Karpas-422 (cell line): Measurements from ENCODE around the gene NRXN3. TPM values are rescaled to one million over a fixed set of nuclear protein-coding genes. Genes with fewer than 3 reads are reported as not detected.

Source experiments
- DNase-seq: peaks from one replicate; pipeline ENCODE4 v3.0.0-alpha.2; 2015
- H2AFZ ChIP-seq: fragments of 200-600 bp; sonication (generic); 2 replicates; pipeline ENCODE4 v1.6.1; 2014; ENCODE audit warnings: antibody characterized with exemption, low read length, mixed read lengths
- H3K27ac ChIP-seq: fragments of 200-600 bp; sonication (generic); 2 replicates; pipeline ENCODE4 v1.5.1; 2014; ENCODE audit warnings: mild to moderate bottlenecking, low read length, moderate library complexity
- H3K27me3 ChIP-seq: fragments of 200-600 bp; sonication (generic); 2 replicates; pipeline ENCODE4 v1.6.1; 2014; ENCODE audit warnings: low read length, mixed read lengths
- H3K36me3 ChIP-seq: fragments of 200-600 bp; sonication (generic); 2 replicates; pipeline ENCODE4 v1.6.1; 2014; ENCODE audit warnings: low read length, mixed read lengths; ENCODE audit not compliant: insufficient read depth
- H3K4me1 ChIP-seq: fragments of 200-600 bp; sonication (generic); 2 replicates; pipeline ENCODE4 v1.6.1; 2014; ENCODE audit warnings: mild to moderate bottlenecking, low read length, mixed read lengths
- H3K4me2 ChIP-seq: fragments of 200-600 bp; sonication (generic); 2 replicates; pipeline ENCODE4 v1.6.1; 2014; ENCODE audit warnings: low read length, low read depth, mild to moderate bottlenecking; ENCODE audit not compliant: poor library complexity, severe bottlenecking
- H3K4me3 ChIP-seq: fragments of 200-600 bp; sonication (generic); 2 replicates; pipeline ENCODE4 v1.5.1; 2014; ENCODE audit warnings: mild to moderate bottlenecking, antibody characterized with exemption, low read length, mixed read lengths
- H3K79me2 ChIP-seq: fragments of 200-600 bp; sonication (generic); 2 replicates; pipeline ENCODE4 v1.6.1; 2014; ENCODE audit warnings: mild to moderate bottlenecking, low read length, mixed read lengths
- H3K9ac ChIP-seq: fragments of 200-600 bp; sonication (generic); 2 replicates; pipeline ENCODE4 v1.6.0; 2014; ENCODE audit warnings: low read length
- H3K9me2 ChIP-seq: fragments of 200-600 bp; sonication (generic), shearing (Covaris generic); replicated peaks from 2 replicates; pipeline ENCODE4 v1.6.0; 2014; ENCODE audit warnings: mild to moderate bottlenecking, low read length, moderate library complexity; ENCODE audit not compliant: insufficient read depth
- H3K9me3 ChIP-seq: fragments of 300-700, 200-600 bp; sonication (generic); 2 replicates; pipeline ENCODE4 v1.6.1; 2014; ENCODE audit warnings: low read length, mixed read lengths
- H4K20me1 ChIP-seq: fragments of 200-600 bp; sonication (generic); 2 replicates; pipeline ENCODE4 v1.6.1; 2014; ENCODE audit warnings: mild to moderate bottlenecking, antibody characterized with exemption, low read length, low read depth; ENCODE audit not compliant: insufficient read depth
- total RNA-seq: library from RNA; depleted of rRNA; stranded (reverse); fragments of >200 nt; shearing (Covaris generic); gene quantifications from 2 replicates; pipeline ENCODE4 v1.2.3, GENCODE V29; 2014; ENCODE audit warnings: low replicate concordance

Gene NRXN3
- total RNA-seq, 1 experiment from 2014 or later, result not detected

- H3K27ac ChIP-seq, result no peak overlapping the region
- no peak overlapping the region for H3K4me3 ChIP-seq
- peaks cover 9% of the 10 kb centered on the region; the same call in 1 of the 2 replicates for H3K9me2 ChIP-seq
- no peaks in the 10 kb centered on the region for H3K36me3 ChIP-seq
- H3K79me2 ChIP-seq, result no peaks in the 10 kb centered on the region
- no peaks in the 10 kb centered on the region for H3K9me3 ChIP-seq
- DNase-seq, result no peak
- H4K20me1 ChIP-seq, result no peaks in the 10 kb centered on the region
- H3K27me3 ChIP-seq, result no peaks in the 10 kb centered on the region; the same call in 1 of the 2 replicates
- H3K9ac ChIP-seq, result no peak overlapping the region
- no peaks in the 10 kb centered on the region for H3K4me1 ChIP-seq
- H3K4me2 ChIP-seq, result no peak overlapping the region
- no peak overlapping the region for H2AFZ ChIP-seq
Observed at GRCh38 chr14:79701371-79701770, 1531.2 kb downstream of the NRXN3 start.

GRCh38 chr14:79702197-79702596, 1532.0 kb downstream of the NRXN3 start:
- H3K9me2 ChIP-seq, result peaks cover 9% of the 10 kb centered on the region; the same call in 1 of the 2 replicates
- H3K27ac ChIP-seq, result no peak overlapping the region
- H3K79me2 ChIP-seq, result no peaks in the 10 kb centered on the region
- no peak overlapping the region for H2AFZ ChIP-seq
- no peak for DNase-seq
- H3K4me2 ChIP-seq, result no peak overlapping the region
- H3K36me3 ChIP-seq, result no peaks in the 10 kb centered on the region
- no peaks in the 10 kb centered on the region for H3K9me3 ChIP-seq
- H4K20me1 ChIP-seq, result no peaks in the 10 kb centered on the region
- H3K9ac ChIP-seq, result no peak overlapping the region
- H3K4me3 ChIP-seq, result no peak overlapping the region
- H3K27me3 ChIP-seq, result no peaks in the 10 kb centered on the region; the same call in 1 of the 2 replicates
- no peaks in the 10 kb centered on the region for H3K4me1 ChIP-seq

GRCh38 chr14:79703209-79703608, 1533.0 kb downstream of the NRXN3 start:
- Histone ChIP-seq H3K4me3 (no peak overlapping the region), H3K4me1 (no peaks in the 10 kb centered on the region), H4K20me1 (no peaks in the 10 kb centered on the region), H3K79me2 (no peaks in the 10 kb centered on the region), H3K27ac (no peak overlapping the region), H2AFZ (no peak overlapping the region), H3K9me3 (no peaks in the 10 kb centered on the region), H3K4me2 (no peak overlapping the region), H3K27me3 (no peaks in the 10 kb centered on the region; the same call in 1 of the 2 replicates), H3K36me3 (no peaks in the 10 kb centered on the region), H3K9me2 (peaks cover 5% of the 10 kb centered on the region; the same call in 1 of the 2 replicates), H3K9ac (no peak overlapping the region)
- no peak for DNase-seq

GRCh38 chr14:79704041-79704807, 1534.1 kb downstream of the NRXN3 start:
- no peaks in the 10 kb centered on the region for H4K20me1 ChIP-seq
- no peaks in the 10 kb centered on the region for H3K9me2 ChIP-seq
- no peak overlapping the region for H3K4me3 ChIP-seq
- H3K4me1 ChIP-seq, result no peaks in the 10 kb centered on the region
- no peaks in the 10 kb centered on the region for H3K9me3 ChIP-seq
- no peak overlapping the region for H3K27ac ChIP-seq
- DNase-seq, result no peak
- no peaks in the 10 kb centered on the region for H3K27me3 ChIP-seq
- H3K36me3 ChIP-seq, result no peaks in the 10 kb centered on the region
- H3K79me2 ChIP-seq, result no peaks in the 10 kb centered on the region
- H3K4me2 ChIP-seq, result no peak overlapping the region
- H3K9ac ChIP-seq, result no peak overlapping the region
- H2AFZ ChIP-seq, result no peak overlapping the region

- Histone ChIP-seq H3K4me2 (no peak overlapping the region), H3K4me1 (no peaks in the 10 kb centered on the region), H2AFZ (no peak overlapping the region), H3K27ac (no peak overlapping the region), H3K9me2 (no peaks in the 10 kb centered on the region), H3K27me3 (no peaks in the 10 kb centered on the region), H3K4me3 (no peak overlapping the region), H4K20me1 (no peaks in the 10 kb centered on the region), H3K9ac (no peak overlapping the region), H3K9me3 (no peaks in the 10 kb centered on the region), H3K79me2 (no peaks in the 10 kb centered on the region), H3K36me3 (no peaks in the 10 kb centered on the region)
- no peak for DNase-seq
Observed at GRCh38 chr14:79705126-79705894, 1535.1 kb downstream of the NRXN3 start.

GRCh38 chr14:79706382-79706781, 1536.2 kb downstream of the NRXN3 start:
- H3K4me3 ChIP-seq, result no peak overlapping the region
- no peak overlapping the region for H3K4me2 ChIP-seq
- H3K9ac ChIP-seq, result no peak overlapping the region
- no peak overlapping the region for H2AFZ ChIP-seq
- no peak for DNase-seq
- H3K4me1 ChIP-seq, result no peaks in the 10 kb centered on the region
- H3K27me3 ChIP-seq, result no peaks in the 10 kb centered on the region
- H3K9me3 ChIP-seq, result no peaks in the 10 kb centered on the region
- no peaks in the 10 kb centered on the region for H3K9me2 ChIP-seq
- no peaks in the 10 kb centered on the region for H4K20me1 ChIP-seq
- no peak overlapping the region for H3K27ac ChIP-seq
- no peaks in the 10 kb centered on the region for H3K36me3 ChIP-seq
- H3K79me2 ChIP-seq, result no peaks in the 10 kb centered on the region

GRCh38 chr14:79708426-79709388, 1538.5 kb downstream of the NRXN3 start:
- Histone ChIP-seq H3K36me3 (no peaks in the 10 kb centered on the region), H4K20me1 (no peaks in the 10 kb centered on the region), H3K9ac (no peak overlapping the region), H3K9me3 (no peaks in the 10 kb centered on the region), H3K9me2 (no peaks in the 10 kb centered on the region), H3K4me2 (no peak overlapping the region), H3K27ac (no peak overlapping the region), H3K27me3 (no peaks in the 10 kb centered on the region), H2AFZ (no peak overlapping the region), H3K79me2 (no peaks in the 10 kb centered on the region), H3K4me1 (no peaks in the 10 kb centered on the region), H3K4me3 (no peak overlapping the region)
- DNase-seq, result no peak
